Epithelial cell of esophagus (primary cell): ENCODE results near the gene SLC12A3.

Experiments used
- DNase-seq: peaks from one replicate; pipeline ENCODE4 v3.0.0; 2010; ENCODE audit warnings: low read depth
- H3K4me3 ChIP-seq: 2 replicates; pipeline ENCODE4 v1.5.1; 2011; ENCODE audit warnings: mild to moderate bottlenecking, low read length, control low read depth
- TF ChIP-seq, protein P1 (sequence below): IDR thresholded peaks from 2 replicates; pipeline ENCODE4 v1.5.1; 2011; ENCODE audit warnings: low read depth, mild to moderate bottlenecking, low read length, control low read depth, inconsistent platforms; ENCODE audit not compliant: insufficient read depth; ENCODE audit errors: missing control alignments

The SLC12A3 gene

GRCh38 chr16:56897026-56897799 lies 32.2 kb downstream of the SLC12A3 start:
- TF ChIP-seq, protein P1, sequence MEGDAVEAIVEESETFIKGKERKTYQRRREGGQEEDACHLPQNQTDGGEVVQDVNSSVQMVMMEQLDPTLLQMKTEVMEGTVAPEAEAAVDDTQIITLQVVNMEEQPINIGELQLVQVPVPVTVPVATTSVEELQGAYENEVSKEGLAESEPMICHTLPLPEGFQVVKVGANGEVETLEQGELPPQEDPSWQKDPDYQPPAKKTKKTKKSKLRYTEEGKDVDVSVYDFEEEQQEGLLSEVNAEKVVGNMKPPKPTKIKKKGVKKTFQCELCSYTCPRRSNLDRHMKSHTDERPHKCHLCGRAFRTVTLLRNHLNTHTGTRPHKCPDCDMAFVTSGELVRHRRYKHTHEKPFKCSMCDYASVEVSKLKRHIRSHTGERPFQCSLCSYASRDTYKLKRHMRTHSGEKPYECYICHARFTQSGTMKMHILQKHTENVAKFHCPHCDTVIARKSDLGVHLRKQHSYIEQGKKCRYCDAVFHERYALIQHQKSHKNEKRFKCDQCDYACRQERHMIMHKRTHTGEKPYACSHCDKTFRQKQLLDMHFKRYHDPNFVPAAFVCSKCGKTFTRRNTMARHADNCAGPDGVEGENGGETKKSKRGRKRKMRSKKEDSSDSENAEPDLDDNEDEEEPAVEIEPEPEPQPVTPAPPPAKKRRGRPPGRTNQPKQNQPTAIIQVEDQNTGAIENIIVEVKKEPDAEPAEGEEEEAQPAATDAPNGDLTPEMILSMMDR = no peak
- DNase-seq = no peak
- no peak overlapping the region for H3K4me3 ChIP-seq

DNA sequence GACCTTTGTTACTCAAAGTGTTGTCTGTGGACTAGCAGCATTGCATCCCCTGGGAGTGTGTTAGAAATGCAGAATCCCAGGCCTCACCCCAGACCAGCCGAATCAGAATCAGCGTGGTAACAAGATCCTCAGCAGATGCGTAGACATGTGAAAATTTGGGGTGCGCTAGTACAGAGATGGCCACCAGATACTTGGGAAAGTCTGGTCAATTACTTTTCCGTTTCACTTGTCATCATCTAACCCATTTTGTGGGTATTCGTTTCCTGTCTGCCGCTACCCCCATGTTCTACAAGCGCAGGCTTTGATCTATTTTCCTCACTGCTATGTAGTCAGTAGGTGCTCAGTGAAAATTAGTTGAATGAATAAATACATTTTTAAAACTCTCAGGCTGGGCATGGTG lies 33.8 kb downstream of the SLC12A3 start:
- H3K4me3 ChIP-seq = no peak overlapping the region
- DNase-seq = no peak
- TF ChIP-seq, protein P1 = no peak

DNA sequence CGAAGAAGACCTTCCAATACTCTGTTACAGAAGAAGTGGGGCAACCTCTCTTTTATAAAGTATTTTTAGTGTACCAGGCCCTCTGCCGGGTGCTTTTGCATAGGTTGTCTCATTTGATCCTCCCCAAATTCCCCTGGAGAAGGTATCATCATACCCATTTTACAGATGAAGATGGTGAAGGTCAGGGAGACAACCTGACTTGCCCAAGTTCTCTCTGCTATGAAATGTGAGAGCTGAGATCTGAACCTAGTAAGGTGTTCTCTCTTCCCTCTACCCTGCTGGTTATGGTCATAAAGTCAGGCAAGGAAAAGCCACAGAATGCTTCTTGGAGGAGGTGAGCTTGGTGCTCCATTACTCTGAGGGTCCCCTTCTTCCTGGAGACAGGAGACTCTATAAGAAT lies 38.9 kb downstream of the SLC12A3 start:
- TF ChIP-seq, protein P1 = no peak
- H3K4me3 ChIP-seq = no peak overlapping the region
- DNase-seq = no peak

- TF ChIP-seq, protein P1 = no peak
- H3K4me3 ChIP-seq = no peak overlapping the region
- DNase-seq = no peak
These were observed 42.4 kb downstream of the SLC12A3 start for GRCh38 chr16:56907401-56907800.

DNA sequence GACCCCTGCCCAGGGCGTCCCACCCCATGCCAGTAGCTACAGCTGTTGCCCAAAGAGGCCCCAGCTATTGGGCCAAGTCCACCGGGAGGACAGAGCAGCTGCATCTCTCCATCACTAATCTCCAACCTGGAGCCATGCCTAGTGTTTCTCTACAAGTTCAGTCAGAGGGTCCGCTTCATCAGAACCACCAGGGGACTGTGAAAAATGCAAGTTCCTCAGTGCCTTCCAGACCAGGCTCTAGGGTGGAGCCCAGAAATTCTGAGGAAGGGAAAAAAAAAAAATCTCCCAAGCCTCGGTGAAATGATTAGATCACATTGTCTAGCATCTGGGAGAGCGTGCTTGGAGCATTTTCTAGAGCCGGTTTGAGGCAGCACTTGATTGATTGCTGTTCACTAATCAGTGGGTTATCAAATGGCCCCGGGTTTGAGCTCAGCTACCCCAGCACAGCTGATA lies 44.5 kb downstream of the SLC12A3 start:
- no peak overlapping the region for H3K4me3 ChIP-seq
- no peak for DNase-seq
- TF ChIP-seq, protein P1 = no peak

DNA sequence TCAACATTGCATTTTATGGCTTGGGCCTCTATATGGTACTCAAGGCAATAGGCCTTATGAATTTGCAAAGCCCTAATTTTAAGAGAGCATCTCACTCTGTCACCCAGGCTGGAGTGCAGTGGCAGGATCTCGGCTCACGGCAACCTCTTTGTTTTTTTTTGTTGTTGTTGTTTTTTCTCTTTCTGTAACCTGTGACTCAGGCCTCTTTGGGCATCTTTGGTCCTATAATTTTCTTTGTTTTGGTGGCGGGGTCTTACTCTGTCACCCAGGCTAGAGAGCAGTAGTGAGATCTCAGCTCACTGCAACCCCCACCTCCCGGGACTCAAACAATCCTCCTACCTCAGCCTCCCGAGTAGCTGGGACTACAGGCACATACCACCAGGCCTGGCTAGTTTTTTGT lies 45.1 kb downstream of the SLC12A3 start:
- TF ChIP-seq, protein P1 = no peak
- no peak for DNase-seq
- no peak overlapping the region for H3K4me3 ChIP-seq
